ENCODE data around the gene TCAF1.

DNA sequence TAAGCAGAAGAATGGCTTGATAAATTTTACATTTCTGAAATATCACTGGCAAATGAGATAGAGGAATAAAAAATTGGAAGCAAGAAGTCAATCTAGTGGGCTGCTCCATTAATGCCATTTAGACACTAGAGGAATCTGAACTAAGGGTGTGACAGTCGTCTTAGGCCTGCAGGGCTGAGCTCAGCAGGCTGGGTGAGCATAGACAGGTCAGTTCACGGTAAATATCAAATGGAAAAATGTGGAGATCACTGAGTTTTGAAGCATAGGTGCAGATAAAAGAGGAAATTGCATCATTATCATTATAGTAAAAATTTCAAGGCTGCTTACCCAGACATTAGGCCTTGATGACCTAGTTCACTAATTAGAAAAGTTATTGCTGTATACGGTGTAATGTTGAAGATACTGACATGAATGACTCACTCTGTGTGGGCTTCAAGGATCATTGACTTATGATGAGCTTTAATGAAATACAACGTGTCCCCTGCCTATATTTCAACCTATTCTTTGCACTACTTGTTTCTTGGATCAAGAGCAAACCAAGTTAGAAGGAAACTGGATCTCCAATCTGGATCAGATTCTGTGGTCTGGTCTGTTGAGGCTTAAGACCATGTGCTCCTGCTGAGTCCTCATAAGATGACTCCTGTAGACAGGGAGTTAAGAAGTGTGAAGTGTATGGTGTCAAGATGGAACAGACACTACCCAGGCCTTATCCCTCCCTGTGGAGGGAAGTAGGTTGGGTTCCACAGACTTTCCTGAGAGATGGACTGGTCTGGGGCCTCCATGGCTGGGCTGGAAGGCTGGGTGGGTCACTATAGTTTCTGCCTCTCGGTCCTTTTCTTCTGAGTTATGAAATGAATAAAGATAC is 36.6 kb upstream of the TCAF1 start:
- TF ChIP-seq, protein P1, sequence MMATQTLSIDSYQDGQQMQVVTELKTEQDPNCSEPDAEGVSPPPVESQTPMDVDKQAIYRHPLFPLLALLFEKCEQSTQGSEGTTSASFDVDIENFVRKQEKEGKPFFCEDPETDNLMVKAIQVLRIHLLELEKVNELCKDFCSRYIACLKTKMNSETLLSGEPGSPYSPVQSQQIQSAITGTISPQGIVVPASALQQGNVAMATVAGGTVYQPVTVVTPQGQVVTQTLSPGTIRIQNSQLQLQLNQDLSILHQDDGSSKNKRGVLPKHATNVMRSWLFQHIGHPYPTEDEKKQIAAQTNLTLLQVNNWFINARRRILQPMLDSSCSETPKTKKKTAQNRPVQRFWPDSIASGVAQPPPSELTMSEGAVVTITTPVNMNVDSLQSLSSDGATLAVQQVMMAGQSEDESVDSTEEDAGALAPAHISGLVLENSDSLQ (IDR thresholded peaks at IDR 0.05), result no peak
- no peak for TF ChIP-seq FOXM1 (IDR thresholded peaks at IDR 0.05; ENCODE audit: borderline replicate concordance)
